Type B pancreatic cell (in vitro differentiated cells): ENCODE data around the gene MTMR12. TPM values are rescaled to one million over a fixed set of nuclear protein-coding genes. Genes with fewer than 3 reads are reported as not detected.

Source experiments
- DNase-seq: peaks from one replicate; pipeline ENCODE4 v3.0.0; 2021; ENCODE audit warnings: mixed read lengths; ENCODE audit not compliant: unreplicated experiment; ENCODE audit errors: extremely low spot score
- H3K27ac Mint-ChIP-seq: 2 replicates; pipeline ENCODE4 v1.8.0; 2021; ENCODE audit warnings: mild to moderate bottlenecking, mixed read lengths
- H3K27me3 Mint-ChIP-seq: 2 replicates; pipeline ENCODE4 v1.8.0; 2021; ENCODE audit warnings: mixed read lengths
- H3K36me3 Mint-ChIP-seq: 2 replicates; pipeline ENCODE4 v1.8.0; 2021; ENCODE audit warnings: mixed read lengths
- H3K4me1 Mint-ChIP-seq: one replicate; pipeline ENCODE4 v1.8.0; 2021; ENCODE audit warnings: mixed read lengths; ENCODE audit not compliant: unreplicated experiment
- H3K4me3 Mint-ChIP-seq: 2 replicates; pipeline ENCODE4 v1.8.0; 2021; ENCODE audit warnings: mild to moderate bottlenecking, mixed read lengths
- H3K9me3 Mint-ChIP-seq: 2 replicates; pipeline ENCODE4 v1.8.0; 2021; ENCODE audit warnings: mixed read lengths
- total RNA-seq: library from RNA; stranded (reverse); gene quantifications from 2 replicates; pipeline ENCODE4 v1.2.1, GENCODE V29; 2021; ENCODE audit warnings: low replicate concordance
- TF ChIP-seq, protein P1 (sequence below): fragments of 200-600 bp; sonication (generic); conservative IDR thresholded peaks from 2 replicates; pipeline ENCODE4 v1.5.0; 2021; ENCODE audit warnings: antibody characterized with exemption, mild to moderate bottlenecking

The MTMR12 gene
- total RNA-seq, 1 donor from 2014 or later: 23.5 TPM

DNA sequence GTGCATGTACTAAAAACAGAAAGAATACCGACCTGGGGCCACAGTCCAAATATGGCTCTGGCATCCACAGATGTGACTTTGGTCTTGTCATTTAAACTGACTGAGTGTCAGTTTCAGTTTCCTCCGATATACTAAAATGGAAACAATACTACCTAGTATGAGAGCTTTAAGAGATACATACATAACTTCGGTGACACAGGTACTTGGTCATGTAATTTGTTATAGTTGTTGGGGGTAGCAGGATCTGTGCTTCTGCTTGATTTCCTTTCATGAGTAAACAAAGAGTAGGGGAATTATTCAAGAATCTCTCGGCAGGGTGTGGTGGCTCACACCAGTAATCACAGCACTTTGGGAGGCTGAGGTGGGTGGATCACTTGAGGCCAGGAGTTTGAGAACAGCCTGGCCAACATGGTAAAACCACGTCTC lies 32.1 kb downstream of the MTMR12 start:
- H3K9me3 Mint-ChIP-seq: no peaks in the 10 kb centered on the region
- DNase-seq: no peak
- peaks cover 23% of the 10 kb centered on the region for H3K36me3 Mint-ChIP-seq
- H3K27ac Mint-ChIP-seq: peak overlapping the region; percentile 35
- no peaks in the 10 kb centered on the region for H3K27me3 Mint-ChIP-seq
- TF ChIP-seq, protein P1, sequence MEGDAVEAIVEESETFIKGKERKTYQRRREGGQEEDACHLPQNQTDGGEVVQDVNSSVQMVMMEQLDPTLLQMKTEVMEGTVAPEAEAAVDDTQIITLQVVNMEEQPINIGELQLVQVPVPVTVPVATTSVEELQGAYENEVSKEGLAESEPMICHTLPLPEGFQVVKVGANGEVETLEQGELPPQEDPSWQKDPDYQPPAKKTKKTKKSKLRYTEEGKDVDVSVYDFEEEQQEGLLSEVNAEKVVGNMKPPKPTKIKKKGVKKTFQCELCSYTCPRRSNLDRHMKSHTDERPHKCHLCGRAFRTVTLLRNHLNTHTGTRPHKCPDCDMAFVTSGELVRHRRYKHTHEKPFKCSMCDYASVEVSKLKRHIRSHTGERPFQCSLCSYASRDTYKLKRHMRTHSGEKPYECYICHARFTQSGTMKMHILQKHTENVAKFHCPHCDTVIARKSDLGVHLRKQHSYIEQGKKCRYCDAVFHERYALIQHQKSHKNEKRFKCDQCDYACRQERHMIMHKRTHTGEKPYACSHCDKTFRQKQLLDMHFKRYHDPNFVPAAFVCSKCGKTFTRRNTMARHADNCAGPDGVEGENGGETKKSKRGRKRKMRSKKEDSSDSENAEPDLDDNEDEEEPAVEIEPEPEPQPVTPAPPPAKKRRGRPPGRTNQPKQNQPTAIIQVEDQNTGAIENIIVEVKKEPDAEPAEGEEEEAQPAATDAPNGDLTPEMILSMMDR: no peak
- peaks cover 28% of the 10 kb centered on the region for H3K4me1 Mint-ChIP-seq
- H3K4me3 Mint-ChIP-seq: peak overlapping the region; percentile 1

DNA sequence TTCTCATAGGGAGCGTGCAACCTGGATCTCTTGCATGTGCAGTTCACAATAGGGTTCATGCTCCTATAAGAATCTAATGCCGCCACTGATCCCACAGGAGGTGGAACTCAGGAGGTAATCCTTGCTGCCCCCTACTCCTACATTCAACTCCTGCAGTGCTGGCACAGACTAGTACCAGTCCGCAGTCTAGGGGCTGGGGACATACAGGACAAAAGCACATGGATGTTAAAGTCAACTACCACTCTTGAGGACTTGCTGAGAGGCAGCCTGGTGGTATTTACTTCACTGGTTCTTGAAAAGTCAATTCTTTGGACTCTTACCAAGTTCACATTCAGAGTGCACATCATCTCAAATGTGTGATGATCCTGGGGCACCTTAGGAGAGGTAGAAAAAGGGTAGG lies 33.0 kb downstream of the MTMR12 start:
- H3K4me1 Mint-ChIP-seq: peaks cover 32% of the 10 kb centered on the region
- H3K27ac Mint-ChIP-seq: no peak overlapping the region
- H3K9me3 Mint-ChIP-seq: no peaks in the 10 kb centered on the region
- H3K36me3 Mint-ChIP-seq: peaks cover 20% of the 10 kb centered on the region
- TF ChIP-seq, protein P1: no peak
- no peak overlapping the region for H3K4me3 Mint-ChIP-seq
- no peaks in the 10 kb centered on the region for H3K27me3 Mint-ChIP-seq
- DNase-seq: no peak

DNA sequence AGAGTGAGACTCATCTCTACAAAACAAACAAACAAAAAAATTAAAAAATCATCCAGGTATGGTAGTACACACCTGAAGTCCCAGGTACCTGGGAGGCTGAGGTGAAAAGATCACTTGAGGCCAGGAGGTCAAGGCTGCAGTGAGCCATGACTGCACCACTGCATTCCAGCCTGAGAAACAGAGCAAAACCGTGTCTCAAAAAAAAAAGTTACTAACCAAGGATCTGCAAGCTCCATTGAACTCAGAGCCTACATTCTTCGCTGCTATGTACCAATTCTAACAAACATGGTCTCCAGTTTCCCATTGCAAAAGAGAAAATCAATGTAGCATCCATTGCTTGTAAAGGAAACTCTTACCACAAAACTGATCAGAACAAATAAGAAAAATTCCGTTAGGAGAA lies 33.5 kb downstream of the MTMR12 start:
- Mint-ChIP-seq H3K36me3 (peaks cover 20% of the 10 kb centered on the region), H3K27ac (no peak overlapping the region), H3K4me3 (no peak overlapping the region), H3K27me3 (no peaks in the 10 kb centered on the region), H3K4me1 (peaks cover 33% of the 10 kb centered on the region), H3K9me3 (no peaks in the 10 kb centered on the region)
- DNase-seq: no peak
- TF ChIP-seq, protein P1: no peak

DNA sequence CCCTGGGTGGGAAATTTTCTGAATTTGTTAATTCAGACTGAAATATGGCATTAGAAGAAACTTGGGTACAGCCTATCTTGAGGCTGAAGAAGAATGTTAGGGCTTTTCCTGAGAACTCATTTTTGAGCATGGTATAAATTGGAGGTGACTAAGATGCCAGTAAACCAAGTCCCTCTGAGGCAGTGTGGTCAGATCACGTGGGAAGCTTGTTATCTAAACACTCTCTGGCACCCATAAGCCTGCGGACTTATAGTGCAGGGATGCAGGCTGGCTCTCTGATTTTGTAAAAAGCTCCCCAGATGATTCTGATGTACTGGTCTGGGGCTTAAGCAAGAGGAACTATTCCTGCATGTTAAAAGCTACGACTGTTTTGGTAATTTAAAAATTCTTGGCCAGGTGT lies 34.3 kb downstream of the MTMR12 start:
- no peak for DNase-seq
- Mint-ChIP-seq H3K27ac (peak overlapping the region; percentile 24), H3K27me3 (no peaks in the 10 kb centered on the region), H3K9me3 (no peaks in the 10 kb centered on the region), H3K4me1 (peaks cover 38% of the 10 kb centered on the region), H3K4me3 (no peak overlapping the region), H3K36me3 (peaks cover 28% of the 10 kb centered on the region)
- TF ChIP-seq, protein P1: no peak

DNA sequence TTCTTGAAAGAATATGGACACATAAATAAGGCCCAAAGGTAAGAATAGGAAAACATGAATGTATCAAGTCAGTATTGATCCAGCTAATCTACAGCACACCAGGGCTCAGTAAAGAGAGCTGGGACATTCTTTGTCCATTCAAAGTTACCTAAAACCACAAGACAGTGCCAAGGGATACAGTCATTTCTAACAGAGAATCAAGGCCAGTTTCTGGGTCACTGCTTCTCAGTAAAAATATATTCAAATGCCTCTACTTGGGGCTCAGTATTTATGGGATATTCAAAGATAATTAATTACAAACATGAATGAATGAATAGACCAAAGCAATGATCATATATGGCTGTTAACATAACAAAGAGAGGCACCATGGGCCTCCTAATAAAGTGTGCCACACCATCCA lies 34.9 kb downstream of the MTMR12 start:
- Mint-ChIP-seq H3K4me1 (peaks cover 40% of the 10 kb centered on the region), H3K27me3 (no peaks in the 10 kb centered on the region), H3K27ac (peak overlapping the region; percentile 24), H3K4me3 (no peak overlapping the region), H3K36me3 (peaks cover 33% of the 10 kb centered on the region), H3K9me3 (no peaks in the 10 kb centered on the region)
- TF ChIP-seq, protein P1: no peak
- no peak for DNase-seq
